ENCODE data around the gene AGL. TPM values are rescaled to one million over a fixed set of nuclear protein-coding genes. Genes with fewer than 3 reads are reported as not detected.

The AGL gene
- total RNA-seq, 2 donors from 2014 or later, result 89.2 to 102 TPM

GRCh38 chr1:99808391-99809115 lies 41.6 kb upstream of the AGL start:
- Histone ChIP-seq H3K4me1 (ENCODE audit: control insufficient read depth, insufficient read depth, low read length) (peaks cover 4% of the 10 kb centered on the region), H3K9me3 (ENCODE audit: control insufficient read depth, low read length) (peaks cover 10% of the 10 kb centered on the region), H3K9ac (ENCODE audit: extremely low read depth, low read length, poor library complexity, severe bottlenecking) (no peak overlapping the region), H3K36me3 (ENCODE audit: control insufficient read depth, insufficient read depth, low read length) (no peaks in the 10 kb centered on the region), H3K27ac (ENCODE audit: low read depth, low read length) (no peak overlapping the region), H3K4me3 (ENCODE audit: low read length) (no peak overlapping the region), H3K27me3 (ENCODE audit: control insufficient read depth, insufficient read depth, low read length, poor library complexity, severe bottlenecking) (no peaks in the 10 kb centered on the region)
- no peak overlapping the region for H3K4me3 Mint-ChIP-seq
- TF ChIP-seq CTCF (conservative IDR thresholded peaks at IDR 0.05), result peak; percentile 85
- H3K9me3 Mint-ChIP-seq, result peaks cover 7% of the 10 kb centered on the region
- H3K27me3 Mint-ChIP-seq (ENCODE audit: insufficient read depth), result no peaks in the 10 kb centered on the region
- H3K27ac Mint-ChIP-seq, result no peak overlapping the region
- WGBS, 2 experiments (ENCODE audit: insufficient coverage in 1 of 2, insufficient read length in 1 of 2), result 24 to 26% methylated on average over 3 to 7 of the region's 7 CpGs
- no peaks in the 10 kb centered on the region for H3K36me3 Mint-ChIP-seq (ENCODE audit: low read depth)
- peaks cover 20% of the 10 kb centered on the region for H3K4me1 Mint-ChIP-seq
- peak; percentile 63 for DNase-seq

GRCh38 chr1:99811075-99811474 lies 39.1 kb upstream of the AGL start:
- Mint-ChIP-seq H3K36me3 (ENCODE audit: low read depth) (no peaks in the 10 kb centered on the region), H3K9me3 (peaks cover 7% of the 10 kb centered on the region), H3K4me3 (no peak overlapping the region), H3K27ac (no peak overlapping the region), H3K27me3 (ENCODE audit: insufficient read depth) (no peaks in the 10 kb centered on the region), H3K4me1 (peaks cover 28% of the 10 kb centered on the region)
- TF ChIP-seq CTCF (conservative IDR thresholded peaks at IDR 0.05), result no peak
- Histone ChIP-seq H3K9me3 (ENCODE audit: control insufficient read depth, low read length) (peaks cover 10% of the 10 kb centered on the region), H3K27ac (ENCODE audit: low read depth, low read length) (no peak overlapping the region), H3K4me3 (ENCODE audit: low read length) (no peak overlapping the region), H3K27me3 (ENCODE audit: control insufficient read depth, insufficient read depth, low read length, poor library complexity, severe bottlenecking) (no peaks in the 10 kb centered on the region), H3K36me3 (ENCODE audit: control insufficient read depth, insufficient read depth, low read length) (no peaks in the 10 kb centered on the region), H3K4me1 (ENCODE audit: control insufficient read depth, insufficient read depth, low read length) (peaks cover 4% of the 10 kb centered on the region), H3K9ac (ENCODE audit: extremely low read depth, low read length, poor library complexity, severe bottlenecking) (no peak overlapping the region)
- DNase-seq, result no peak
- WGBS, 2 experiments (ENCODE audit: insufficient coverage in 1 of 2, insufficient read length in 1 of 2), result 80 to 82% methylated on average over 1 of the region's 1 CpG

- DNase-seq, result no peak
- WGBS, 2 experiments (ENCODE audit: insufficient coverage in 1 of 2, insufficient read length in 1 of 2), result 86% methylated on average over 1 of the region's 1 CpG; no CpG with 5 or more reads in 1 of the 2 experiments
- Histone ChIP-seq H3K9ac (ENCODE audit: extremely low read depth, low read length, poor library complexity, severe bottlenecking) (no peak overlapping the region), H3K9me3 (ENCODE audit: control insufficient read depth, low read length) (peaks cover 10% of the 10 kb centered on the region), H3K27me3 (ENCODE audit: control insufficient read depth, insufficient read depth, low read length, poor library complexity, severe bottlenecking) (no peaks in the 10 kb centered on the region), H3K4me3 (ENCODE audit: low read length) (no peak overlapping the region), H3K4me1 (ENCODE audit: control insufficient read depth, insufficient read depth, low read length) (peaks cover 4% of the 10 kb centered on the region), H3K27ac (ENCODE audit: low read depth, low read length) (no peak overlapping the region), H3K36me3 (ENCODE audit: control insufficient read depth, insufficient read depth, low read length) (no peaks in the 10 kb centered on the region)
- TF ChIP-seq CTCF (conservative IDR thresholded peaks at IDR 0.05), result no peak
- H3K4me3 Mint-ChIP-seq, result no peak overlapping the region
- peaks cover 7% of the 10 kb centered on the region for H3K9me3 Mint-ChIP-seq
- no peak overlapping the region for H3K27ac Mint-ChIP-seq
- no peaks in the 10 kb centered on the region for H3K27me3 Mint-ChIP-seq (ENCODE audit: insufficient read depth)
- H3K36me3 Mint-ChIP-seq (ENCODE audit: low read depth), result no peaks in the 10 kb centered on the region
- peaks cover 28% of the 10 kb centered on the region for H3K4me1 Mint-ChIP-seq
Observed at GRCh38 chr1:99811747-99812146, 38.4 kb upstream of the AGL start.
